ENCODE results near the gene RTN4RL1. TPM values are rescaled to one million over a fixed set of nuclear protein-coding genes. Genes with fewer than 3 reads are reported as not detected.
"Not testable (repeated sequence)": the region's sequence is repeated elsewhere in the genome, so short reads cannot be mapped to it uniquely, and the experiment has no call there.

The RTN4RL1 gene
- total RNA-seq, 2 donors from 2014 or later = 18.2 to 19.6 TPM

DNA sequence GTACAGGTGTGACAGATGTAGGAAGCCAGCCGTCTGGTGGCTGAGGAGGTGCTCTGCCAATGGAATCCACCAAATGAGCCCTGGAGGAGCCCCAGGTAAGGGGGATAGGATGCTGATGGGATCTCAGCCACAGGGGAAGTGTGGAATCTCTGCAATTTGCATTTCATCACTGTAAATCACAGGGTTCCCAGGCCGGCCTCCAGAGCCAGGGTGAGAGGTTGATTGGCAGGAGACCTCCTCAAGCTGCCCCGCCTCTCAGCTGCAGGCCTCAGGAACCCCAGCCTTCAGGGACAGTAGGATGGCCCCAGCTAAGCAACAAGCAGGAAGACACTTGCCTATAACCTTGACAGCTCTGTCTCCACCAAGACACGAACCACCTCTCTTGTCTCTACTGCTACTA, 39.4 kb downstream of the RTN4RL1 start:
- peak overlapping the region; percentile 54 for H3K4me3 ChIP-seq (ENCODE audit: low read length)
- no peaks in the 10 kb centered on the region for H3K9me3 ChIP-seq (ENCODE audit: control insufficient read depth, low read length)
- H3K27me3 ChIP-seq (ENCODE audit: control insufficient read depth, insufficient read depth, low read length, poor library complexity, severe bottlenecking) = no peaks in the 10 kb centered on the region
- TF ChIP-seq CTCF (conservative IDR thresholded peaks at IDR 0.05) = no peak
- WGBS, 2 experiments (ENCODE audit: insufficient coverage in 1 of 2, insufficient read length in 1 of 2) = 62 to 65% methylated on average over 4 of the region's 4 CpGs
- no peaks in the 10 kb centered on the region for H3K36me3 ChIP-seq (ENCODE audit: control insufficient read depth, insufficient read depth, low read length)
- DNase-seq = peak; percentile 97
- Mint-ChIP-seq H3K36me3 (ENCODE audit: low read depth) (peaks cover 2% of the 10 kb centered on the region), H3K27me3 (ENCODE audit: insufficient read depth) (peaks cover 11% of the 10 kb centered on the region), H3K4me1 (peaks cover 38% of the 10 kb centered on the region), H3K27ac (peak overlapping the region; percentile 83), H3K9me3 (no peaks in the 10 kb centered on the region), H3K4me3 (no peak overlapping the region)
- H3K27ac ChIP-seq (ENCODE audit: low read depth, low read length) = no peak overlapping the region
- peaks cover 29% of the 10 kb centered on the region for H3K4me1 ChIP-seq (ENCODE audit: control insufficient read depth, insufficient read depth, low read length)
- no peak overlapping the region for H3K9ac ChIP-seq (ENCODE audit: extremely low read depth, low read length, poor library complexity, severe bottlenecking)

DNA sequence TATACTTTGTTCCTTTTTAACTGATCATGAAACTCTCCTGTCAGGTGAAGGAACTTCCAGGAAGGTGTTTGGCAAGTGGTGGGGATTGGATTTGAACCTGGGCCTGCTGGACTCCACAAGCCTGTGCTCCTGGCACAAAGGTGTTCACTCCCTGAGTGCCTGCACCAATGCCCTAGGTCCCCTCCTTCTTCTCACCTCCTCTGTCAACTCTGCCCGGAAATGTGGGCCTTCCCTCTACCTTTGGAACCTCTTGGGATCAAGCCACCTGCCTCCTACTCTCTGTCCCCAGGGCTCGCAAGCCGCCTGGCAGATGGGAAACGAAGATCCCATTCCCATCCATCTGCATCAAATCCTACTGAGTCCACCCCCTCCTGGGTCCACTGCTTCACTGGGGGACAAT, 40.0 kb downstream of the RTN4RL1 start:
- WGBS, 2 experiments (ENCODE audit: insufficient coverage in 1 of 2, insufficient read length in 1 of 2) = 91 to 100% methylated on average over 1 to 4 of the region's 4 CpGs

GRCh38 chr17:1982793-1983366, 42.3 kb downstream of the RTN4RL1 start:
- WGBS, 2 experiments (ENCODE audit: insufficient coverage in 1 of 2, insufficient read length in 1 of 2) = 87 to 88% methylated on average over 6 to 13 of the region's 13 CpGs
- H3K36me3 Mint-ChIP-seq (ENCODE audit: low read depth); H3K9ac ChIP-seq (ENCODE audit: extremely low read depth, low read length, poor library complexity, severe bottlenecking); H3K4me3 ChIP-seq (ENCODE audit: low read length); H3K27ac ChIP-seq (ENCODE audit: low read depth, low read length); H3K9me3 ChIP-seq (ENCODE audit: control insufficient read depth, low read length); H3K4me3 Mint-ChIP-seq; H3K27me3 Mint-ChIP-seq (ENCODE audit: insufficient read depth); H3K27me3 ChIP-seq (ENCODE audit: control insufficient read depth, insufficient read depth, low read length, poor library complexity, severe bottlenecking); H3K9me3 Mint-ChIP-seq; H3K36me3 ChIP-seq (ENCODE audit: control insufficient read depth, insufficient read depth, low read length); H3K27ac Mint-ChIP-seq: not testable (repeated sequence)
- peaks cover 34% of the 10 kb centered on the region for H3K4me1 ChIP-seq (ENCODE audit: control insufficient read depth, insufficient read depth, low read length)
- peaks cover 39% of the 10 kb centered on the region for H3K4me1 Mint-ChIP-seq
- peak; percentile 77 for DNase-seq
- peak; percentile 20 for TF ChIP-seq CTCF (conservative IDR thresholded peaks at IDR 0.05)

More for the DNA sequence above, 40.0 kb downstream of the RTN4RL1 start:
- H3K4me1 ChIP-seq (ENCODE audit: control insufficient read depth, insufficient read depth, low read length) = peaks cover 29% of the 10 kb centered on the region
- no peak overlapping the region for H3K27ac ChIP-seq (ENCODE audit: low read depth, low read length)
- Mint-ChIP-seq H3K27me3 (ENCODE audit: insufficient read depth) (peaks cover 11% of the 10 kb centered on the region), H3K36me3 (ENCODE audit: low read depth) (peaks cover 2% of the 10 kb centered on the region), H3K9me3 (no peaks in the 10 kb centered on the region), H3K4me3 (no peak overlapping the region), H3K4me1 (peaks cover 38% of the 10 kb centered on the region), H3K27ac (peak overlapping the region; percentile 83)
- H3K9ac ChIP-seq (ENCODE audit: extremely low read depth, low read length, poor library complexity, severe bottlenecking) = no peak overlapping the region
- TF ChIP-seq CTCF (conservative IDR thresholded peaks at IDR 0.05) = no peak
- no peak overlapping the region for H3K4me3 ChIP-seq (ENCODE audit: low read length)
- no peaks in the 10 kb centered on the region for H3K27me3 ChIP-seq (ENCODE audit: control insufficient read depth, insufficient read depth, low read length, poor library complexity, severe bottlenecking)
- H3K9me3 ChIP-seq (ENCODE audit: control insufficient read depth, low read length) = no peaks in the 10 kb centered on the region
- no peaks in the 10 kb centered on the region for H3K36me3 ChIP-seq (ENCODE audit: control insufficient read depth, insufficient read depth, low read length)
- no peak for DNase-seq

Data from endodermal cell (in vitro differentiated cells).